VCaP (cell line): ENCODE results near the gene EWSR1.
"Not testable (repeated sequence)": the region's sequence is repeated elsewhere in the genome, so short reads cannot be mapped to it uniquely, and the experiment has no call there.

ENCODE experiments used
- H3K27ac ChIP-seq: fragments of 450-650 bp; 2 replicates; pipeline ENCODE4 v1.5.1; 2017
- TF ChIP-seq, protein P1 (sequence below): fragments of 450-650 bp; conservative IDR thresholded peaks from 2 replicates; pipeline ENCODE4 v1.5.1; 2017; ENCODE audit warnings: mild to moderate bottlenecking, moderate library complexity

The EWSR1 gene

DNA sequence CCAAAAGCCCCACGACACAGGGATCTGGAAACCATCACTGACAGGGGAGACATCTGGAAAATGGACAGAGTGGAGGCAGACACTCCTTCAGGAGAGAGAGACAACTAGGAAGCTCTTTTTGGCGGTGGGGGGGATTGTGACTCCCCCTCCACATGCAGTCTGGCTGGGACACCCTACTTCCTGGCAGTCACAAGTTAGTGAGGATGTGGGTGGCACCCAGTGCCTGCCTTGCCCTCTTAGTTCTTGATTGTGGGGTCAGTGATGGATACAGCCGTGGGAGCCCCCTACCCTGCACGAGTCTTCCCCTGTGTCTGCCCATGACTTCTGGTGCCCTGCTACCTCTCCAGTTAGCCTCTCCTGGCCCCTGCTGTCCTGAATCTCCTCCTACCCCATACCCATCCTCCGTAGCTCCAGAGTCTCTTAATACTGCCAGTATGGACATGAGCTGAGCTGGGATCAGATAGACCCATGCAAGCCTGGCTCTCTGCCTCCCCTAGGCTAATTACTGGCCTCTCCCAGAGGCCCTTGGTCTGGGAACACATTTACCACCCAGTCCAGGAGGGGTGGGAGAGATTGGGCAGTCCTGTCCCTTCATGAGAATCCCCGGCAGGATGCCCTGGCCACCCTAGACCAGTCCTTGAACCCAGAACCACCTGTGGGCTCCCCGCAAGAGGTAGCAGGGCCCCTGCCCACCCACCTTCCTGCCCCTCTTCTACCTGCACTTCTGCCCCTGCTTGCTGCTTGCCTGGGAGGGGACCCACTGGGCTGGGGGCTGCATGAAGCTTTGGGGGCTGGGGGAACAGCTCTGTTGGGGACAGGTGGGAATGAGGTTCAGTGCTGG is 23.1 kb upstream of the EWSR1 start:
- H3K27ac ChIP-seq, result no peak overlapping the region
- TF ChIP-seq, protein P1, sequence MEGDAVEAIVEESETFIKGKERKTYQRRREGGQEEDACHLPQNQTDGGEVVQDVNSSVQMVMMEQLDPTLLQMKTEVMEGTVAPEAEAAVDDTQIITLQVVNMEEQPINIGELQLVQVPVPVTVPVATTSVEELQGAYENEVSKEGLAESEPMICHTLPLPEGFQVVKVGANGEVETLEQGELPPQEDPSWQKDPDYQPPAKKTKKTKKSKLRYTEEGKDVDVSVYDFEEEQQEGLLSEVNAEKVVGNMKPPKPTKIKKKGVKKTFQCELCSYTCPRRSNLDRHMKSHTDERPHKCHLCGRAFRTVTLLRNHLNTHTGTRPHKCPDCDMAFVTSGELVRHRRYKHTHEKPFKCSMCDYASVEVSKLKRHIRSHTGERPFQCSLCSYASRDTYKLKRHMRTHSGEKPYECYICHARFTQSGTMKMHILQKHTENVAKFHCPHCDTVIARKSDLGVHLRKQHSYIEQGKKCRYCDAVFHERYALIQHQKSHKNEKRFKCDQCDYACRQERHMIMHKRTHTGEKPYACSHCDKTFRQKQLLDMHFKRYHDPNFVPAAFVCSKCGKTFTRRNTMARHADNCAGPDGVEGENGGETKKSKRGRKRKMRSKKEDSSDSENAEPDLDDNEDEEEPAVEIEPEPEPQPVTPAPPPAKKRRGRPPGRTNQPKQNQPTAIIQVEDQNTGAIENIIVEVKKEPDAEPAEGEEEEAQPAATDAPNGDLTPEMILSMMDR, result no peak

DNA sequence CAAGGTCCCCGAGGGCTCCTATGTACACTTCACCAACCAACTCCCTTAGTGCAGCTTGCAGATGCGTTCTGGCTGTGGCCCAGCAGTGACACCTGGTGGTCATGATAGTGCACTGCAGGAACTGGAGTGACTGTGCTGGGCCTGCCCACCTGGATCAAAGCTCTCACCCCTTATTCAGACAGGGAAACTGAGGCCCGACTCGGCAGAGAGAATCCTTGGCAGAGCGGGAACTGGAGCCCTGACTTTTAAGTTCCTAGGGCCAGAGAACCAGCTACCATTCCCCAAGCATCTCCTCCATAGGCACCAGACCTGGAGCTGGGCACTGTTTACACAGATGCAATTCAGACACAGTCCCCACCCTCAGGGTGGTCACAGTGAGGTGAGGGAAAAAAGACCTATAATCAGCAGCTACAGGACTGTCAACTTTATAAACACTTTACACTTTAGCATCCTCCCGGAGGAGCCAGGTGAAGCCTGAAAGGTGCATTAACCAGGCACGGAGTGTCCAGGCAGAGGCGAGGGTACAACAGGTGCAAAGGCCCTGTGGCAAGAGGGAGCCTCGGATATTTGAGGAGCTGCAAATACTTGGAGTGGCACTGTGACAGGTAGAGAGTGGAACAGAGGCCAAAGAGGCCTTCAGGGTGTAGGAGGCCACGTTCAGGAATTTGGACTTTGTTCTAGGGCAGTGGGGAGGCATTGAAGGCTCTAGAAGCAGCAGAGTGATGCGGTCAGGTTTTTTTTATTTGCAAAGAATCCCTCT is 22.3 kb upstream of the EWSR1 start:
- TF ChIP-seq, protein P1, result peak; percentile 97

DNA sequence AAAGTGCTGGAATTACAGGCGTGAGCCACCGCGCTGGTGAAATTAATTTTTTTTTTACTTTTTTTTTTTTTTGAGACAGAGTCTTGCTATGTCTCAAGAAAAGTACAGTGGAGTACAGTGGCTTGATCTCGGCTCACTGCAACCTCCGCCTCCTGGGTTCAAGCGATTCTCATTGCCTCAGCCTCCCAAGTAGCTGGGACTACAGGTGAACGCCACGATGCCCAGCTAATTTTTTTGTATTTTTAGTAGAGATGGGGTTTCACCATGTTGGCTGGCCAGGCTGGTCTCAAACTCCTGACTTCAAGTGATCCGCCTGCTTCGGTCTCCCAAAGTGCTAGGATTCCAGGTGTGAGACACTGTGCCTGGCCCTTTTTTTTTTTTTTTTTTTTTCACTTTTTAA is 20.2 kb upstream of the EWSR1 start:
- H3K27ac ChIP-seq, result not testable (repeated sequence)

More for the DNA sequence above, 22.3 kb upstream of the EWSR1 start:
- H3K27ac ChIP-seq, result no peak overlapping the region

DNA sequence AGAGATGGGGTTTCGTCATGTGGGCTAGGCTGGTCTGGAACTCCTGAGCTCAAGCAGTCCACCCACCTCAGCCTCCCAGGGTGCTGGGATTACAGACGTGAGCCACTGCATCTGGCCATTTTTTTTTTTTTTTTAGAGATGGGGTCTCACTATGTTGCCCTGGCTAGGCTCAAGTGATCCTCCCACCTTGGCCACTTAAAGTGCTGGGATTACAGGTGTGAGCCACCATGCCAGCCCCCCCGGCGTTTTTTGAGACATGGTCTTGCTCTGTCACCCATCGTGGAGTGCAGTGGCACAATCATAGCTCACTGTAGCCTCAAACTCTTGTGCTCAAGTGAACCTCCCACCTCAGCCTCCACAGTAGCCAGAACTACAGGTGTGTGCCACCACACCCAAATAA is 16.8 kb upstream of the EWSR1 start:
- TF ChIP-seq, protein P1, result no peak
- no peak overlapping the region for H3K27ac ChIP-seq

DNA sequence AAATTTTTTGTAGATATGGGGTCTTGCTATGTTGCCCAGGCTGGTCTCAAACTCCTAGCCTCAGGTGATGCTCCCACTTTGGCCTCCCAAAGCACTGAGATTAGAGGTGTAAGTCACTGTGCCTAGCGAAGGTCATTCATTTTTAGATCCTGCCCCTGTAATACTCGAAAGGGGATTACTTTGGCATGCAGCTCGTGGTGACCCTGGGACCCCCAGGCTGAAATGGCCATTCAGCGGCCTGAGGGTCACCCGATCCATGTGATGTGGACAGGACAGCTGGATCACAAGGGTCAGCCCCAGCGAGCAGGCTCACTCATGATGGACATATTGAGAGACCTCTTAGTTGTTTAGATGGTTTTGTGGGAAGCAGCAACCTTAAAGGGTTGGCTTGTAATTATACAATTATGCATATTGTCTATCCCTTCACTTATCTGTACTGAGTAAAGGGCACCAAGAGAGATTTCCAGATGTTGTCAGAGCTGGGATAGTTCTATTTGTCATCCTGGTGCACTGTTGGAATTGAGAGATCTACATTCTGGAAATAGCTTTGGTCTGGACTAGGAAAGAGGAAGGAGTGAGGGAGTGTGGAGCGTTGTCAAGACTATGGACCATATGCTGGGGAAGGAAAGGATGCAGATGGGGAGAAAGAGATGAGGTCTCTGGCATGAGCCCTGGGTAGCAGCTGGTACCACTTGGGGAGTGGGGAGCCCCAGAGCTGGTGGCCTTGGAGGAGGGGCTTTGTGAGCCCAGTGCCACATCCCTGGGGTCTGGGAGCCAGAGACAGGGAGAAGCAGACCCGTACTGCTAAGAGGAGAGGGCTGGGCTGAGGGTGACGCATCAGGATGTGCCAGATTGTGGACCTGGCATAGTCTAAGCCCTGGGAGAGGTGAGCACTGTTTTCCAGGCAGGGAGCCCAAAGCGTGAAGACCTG is 15.8 kb upstream of the EWSR1 start:
- TF ChIP-seq, protein P1, result no peak
- no peak overlapping the region for H3K27ac ChIP-seq

DNA sequence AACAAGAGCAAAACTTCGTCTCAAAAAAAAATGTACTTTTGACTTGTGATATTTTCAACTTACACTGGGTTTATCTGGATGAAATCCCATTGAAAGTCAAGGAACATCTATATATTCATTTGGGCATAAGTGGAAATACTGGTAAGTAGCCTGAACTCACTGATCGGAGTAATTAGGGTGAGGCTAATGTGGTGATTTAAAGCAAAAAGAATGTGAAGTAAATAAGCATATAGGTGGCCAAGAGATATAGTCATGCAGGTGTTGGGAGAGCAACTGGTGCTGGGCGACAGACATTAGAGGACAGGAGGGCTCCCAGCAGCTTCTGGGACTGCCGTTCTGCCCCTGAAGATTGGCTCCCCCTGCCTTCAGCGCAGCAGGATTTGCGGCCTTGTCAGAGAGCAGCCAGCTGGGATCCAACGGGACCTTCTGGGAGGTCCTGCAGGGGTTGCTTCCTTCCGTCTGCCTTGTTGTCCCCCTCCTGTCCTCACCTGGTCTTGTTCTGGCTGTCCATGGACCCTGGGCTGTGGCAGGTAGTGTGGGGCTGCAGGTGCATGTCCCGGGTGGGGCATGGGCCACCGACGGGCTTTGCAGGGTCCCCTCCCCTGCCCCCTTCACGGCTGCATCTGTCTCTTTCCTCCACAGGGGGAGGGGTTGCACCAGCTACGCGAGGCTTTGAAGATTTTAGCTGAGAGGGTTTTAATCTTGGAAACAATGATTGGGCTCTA is 14.3 kb upstream of the EWSR1 start:
- H3K27ac ChIP-seq, result no peak overlapping the region
- TF ChIP-seq, protein P1, result no peak

DNA sequence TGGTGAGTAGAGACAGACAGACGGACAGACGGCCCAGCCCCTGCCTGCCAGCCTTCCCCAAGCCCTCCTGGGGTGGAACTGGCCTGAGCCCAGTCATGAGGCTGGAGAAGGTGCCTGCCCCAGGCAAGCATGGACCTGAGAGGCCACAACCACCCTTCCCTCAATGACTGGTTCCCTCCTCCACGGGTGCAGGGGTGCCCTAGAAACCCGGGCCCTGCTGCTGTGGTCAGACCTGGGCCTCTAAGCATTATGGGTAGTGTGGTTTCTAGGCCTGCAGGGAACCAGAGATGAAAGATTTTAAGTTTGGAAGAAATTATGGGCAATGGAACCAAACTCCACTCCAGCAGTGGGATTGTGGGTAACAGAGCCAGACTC is 13.8 kb upstream of the EWSR1 start:
- TF ChIP-seq, protein P1, result no peak
- no peak overlapping the region for H3K27ac ChIP-seq
